Femur (tissue), 1 donor: Measurements from ENCODE around the gene WDR45B.

Source experiments
- DNase-seq: peaks from one replicate; pipeline ENCODE4 v3.0.0-alpha.2; 2017

WDR45B gene

GRCh38 chr17:82675476-82676245 is 27.4 kb upstream of the WDR45B start:
- no peak for DNase-seq

GRCh38 chr17:82674656-82675475 is 26.6 kb upstream of the WDR45B start:
- DNase-seq: no peak

GRCh38 chr17:82670661-82671450 is 22.6 kb upstream of the WDR45B start:
- DNase-seq: no peak

- DNase-seq: peak; percentile 67
Observed at GRCh38 chr17:82668631-82669099, 20.4 kb upstream of the WDR45B start.

- DNase-seq: no peak
Observed at GRCh38 chr17:82668024-82668630, 19.9 kb upstream of the WDR45B start.

- DNase-seq: no peak
Observed at GRCh38 chr17:82667668-82668000, 19.4 kb upstream of the WDR45B start.

- no peak for DNase-seq
Observed at GRCh38 chr17:82666931-82667667, 18.9 kb upstream of the WDR45B start.

- no peak for DNase-seq
Observed at GRCh38 chr17:82665891-82666290, 17.6 kb upstream of the WDR45B start.

- DNase-seq: no peak
Observed at GRCh38 chr17:82665217-82665616, 17.0 kb upstream of the WDR45B start.

- no peak for DNase-seq
Observed at GRCh38 chr17:82664701-82665182, 16.5 kb upstream of the WDR45B start.

- no peak for DNase-seq
Observed at GRCh38 chr17:82664276-82664575, 16.0 kb upstream of the WDR45B start.

GRCh38 chr17:82663381-82664275 is 15.4 kb upstream of the WDR45B start:
- no peak for DNase-seq

GRCh38 chr17:82662711-82663261 is 14.5 kb upstream of the WDR45B start:
- DNase-seq: no peak

- no peak for DNase-seq
Observed at GRCh38 chr17:82661717-82662683, 13.8 kb upstream of the WDR45B start.

GRCh38 chr17:82659886-82660285 is 11.6 kb upstream of the WDR45B start:
- DNase-seq: no peak

GRCh38 chr17:82658796-82659452 is 10.7 kb upstream of the WDR45B start:
- DNase-seq: no peak

- no peak for DNase-seq
Observed at GRCh38 chr17:82658331-82658730, 10.1 kb upstream of the WDR45B start.

GRCh38 chr17:82657926-82658325 is 9.7 kb upstream of the WDR45B start:
- no peak for DNase-seq

GRCh38 chr17:82656266-82656665 is 8.0 kb upstream of the WDR45B start:
- DNase-seq: no peak
